ENCODE data around the gene KCNH4. TPM values are rescaled to one million over a fixed set of nuclear protein-coding genes. Genes with fewer than 3 reads are reported as not detected.
"Not testable (repeated sequence)": the region's sequence is repeated elsewhere in the genome, so short reads cannot be mapped to it uniquely, and the experiment has no call there.

The KCNH4 gene
- total RNA-seq (2014; rRNA removed; shearing (Covaris generic)) = not detected in 2 replicates

DNA sequence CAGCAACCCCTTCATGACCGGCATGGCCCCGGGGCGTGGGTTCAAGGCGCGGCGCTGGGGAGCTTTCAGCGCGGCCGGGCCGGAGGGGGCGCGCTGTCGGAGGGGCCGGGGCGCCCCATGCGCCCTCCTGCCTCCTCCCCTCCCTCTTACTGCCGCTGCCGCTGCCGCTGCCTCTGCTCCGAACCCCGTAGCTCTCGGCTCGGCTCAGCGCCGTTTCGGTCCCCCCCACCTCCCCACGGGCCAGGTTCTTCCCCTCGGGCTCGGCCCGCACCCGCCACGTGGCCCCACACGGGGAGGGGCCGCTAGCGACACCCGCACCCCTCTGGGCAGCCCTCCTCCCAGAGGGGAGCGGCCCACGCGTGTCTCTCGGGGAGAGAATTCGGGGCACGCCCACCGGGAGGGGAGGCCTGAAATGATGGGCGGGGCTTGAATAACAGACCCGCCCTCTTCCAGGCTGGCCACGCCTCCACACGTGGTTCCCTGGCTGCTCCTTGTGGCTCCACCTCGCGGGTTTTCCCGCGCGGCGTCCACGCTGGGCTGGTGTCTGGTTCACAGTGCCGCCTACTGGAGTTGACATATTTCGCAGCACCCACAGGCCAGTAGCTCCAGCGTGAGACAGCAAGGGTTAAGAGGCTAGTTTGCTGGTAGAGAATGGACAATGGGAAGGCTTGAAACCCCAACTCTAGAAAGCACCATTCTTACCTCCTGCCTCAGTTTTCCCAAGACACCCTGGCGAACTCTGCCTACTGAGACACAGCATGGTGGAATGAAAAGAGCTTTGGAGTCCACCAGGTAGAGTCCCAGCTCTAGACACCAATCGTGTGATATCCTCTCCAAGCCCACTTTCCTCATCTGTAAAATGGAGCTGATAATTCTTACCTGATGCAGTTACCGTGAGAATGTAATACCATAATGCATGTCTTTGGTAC is at the start of gene KCNH4:
Gene KCNH4 (minus strand): TSS at position 221 of the 929 bp plus-strand sequence. CDS start 197 bp downstream, at position 24.
- DNase-seq (ENCODE audit: low spot score) = peak; percentile 32

DNA sequence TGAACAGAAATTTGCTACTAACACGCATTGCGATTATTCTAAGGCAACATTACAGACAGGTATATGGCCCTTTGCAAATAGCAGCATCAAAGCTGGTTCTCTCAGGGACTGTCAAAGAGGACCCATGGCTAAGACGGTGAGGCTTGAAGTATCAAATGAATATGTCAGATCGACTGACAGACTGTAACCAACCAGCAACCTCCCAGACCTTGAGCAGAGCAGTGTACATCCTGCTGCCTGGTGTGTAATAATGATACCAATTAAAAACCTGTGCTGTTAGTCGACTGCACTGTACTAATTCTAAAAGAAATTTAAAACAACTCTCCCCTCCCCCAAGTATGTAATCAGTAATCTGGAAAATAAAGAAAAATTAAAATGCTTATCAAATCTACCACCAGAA is 49.3 kb upstream of the KCNH4 start:
- DNase-seq (ENCODE audit: low spot score) = no peak

DNA sequence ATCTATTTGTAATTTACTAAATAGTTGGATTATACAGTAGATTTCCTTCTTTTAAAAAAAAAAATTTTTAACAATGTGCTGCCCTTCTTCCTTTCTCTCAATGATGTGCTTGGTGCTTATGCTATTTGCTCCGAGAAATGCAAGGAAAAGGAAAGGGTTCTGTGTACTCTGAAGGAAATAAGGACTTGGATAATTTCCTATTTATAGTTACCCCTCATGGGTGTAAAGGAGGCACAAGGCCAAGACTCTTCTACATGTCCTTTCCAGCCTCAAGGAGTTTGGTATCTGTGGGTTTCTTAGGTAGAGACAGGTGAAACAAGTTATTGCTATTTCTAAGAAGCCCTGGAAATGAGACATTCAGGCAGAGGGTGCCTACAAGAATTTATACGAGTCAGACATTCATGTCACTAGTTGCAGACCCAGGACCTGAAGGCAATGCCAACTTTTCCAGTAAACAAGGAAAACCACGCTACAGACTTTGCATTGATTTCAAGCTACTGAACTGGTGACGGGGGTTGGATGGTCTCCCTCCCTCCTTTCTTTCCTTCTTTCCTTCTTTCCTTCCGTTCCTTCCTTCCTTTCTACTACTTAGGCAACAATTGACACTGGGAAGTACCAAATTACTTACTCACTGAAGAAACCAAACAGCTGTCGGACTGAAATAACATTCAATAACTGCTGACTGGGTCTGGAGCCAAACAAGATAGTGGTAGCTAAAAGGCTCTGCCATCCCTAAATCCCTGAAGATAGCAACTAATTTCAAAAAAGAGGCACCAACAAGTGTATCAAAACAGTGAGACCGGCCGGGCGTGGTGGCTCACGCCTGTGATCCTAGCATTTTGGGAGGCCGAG is 47.1 kb upstream of the KCNH4 start:
- DNase-seq (ENCODE audit: low spot score) = no peak

DNA sequence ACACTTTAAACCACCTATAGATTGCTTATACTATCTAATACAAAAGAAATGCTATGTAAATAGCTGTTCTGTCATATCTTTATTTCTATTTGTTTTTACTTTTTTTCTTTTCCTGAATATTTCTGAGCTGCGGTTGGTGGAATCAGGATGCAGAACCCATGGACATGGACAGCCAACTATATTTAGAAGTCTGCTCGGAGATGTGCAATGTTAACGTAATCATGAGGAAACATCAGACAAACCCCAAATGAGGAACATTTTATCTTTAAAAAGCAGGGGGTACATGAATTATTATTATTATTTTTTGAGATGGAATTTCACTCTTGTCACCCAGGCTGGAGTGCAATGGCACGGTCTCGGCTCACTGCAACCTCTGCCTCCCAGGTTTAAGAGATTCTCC is 44.7 kb upstream of the KCNH4 start:
- DNase-seq (ENCODE audit: low spot score) = no peak

DNA sequence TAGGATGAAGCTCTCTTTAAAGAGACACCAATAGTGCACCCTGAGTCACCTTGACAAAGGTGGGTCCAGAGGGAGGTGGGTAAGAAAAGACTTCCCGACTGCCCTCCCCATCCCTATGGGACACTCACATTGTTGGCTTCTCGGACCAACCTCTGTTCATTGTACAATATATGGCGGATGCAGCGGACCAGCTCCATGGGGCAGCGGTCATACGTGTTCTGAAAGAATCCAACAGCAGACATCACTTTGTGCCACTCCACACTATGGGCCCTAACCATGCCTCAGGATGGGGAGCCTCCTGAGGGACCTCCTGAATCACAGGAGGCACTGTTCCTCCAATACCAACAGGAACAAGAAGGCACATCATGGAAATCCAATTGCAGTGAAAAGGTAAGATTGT is 43.7 kb upstream of the KCNH4 start:
- DNase-seq (ENCODE audit: low spot score) = no peak

DNA sequence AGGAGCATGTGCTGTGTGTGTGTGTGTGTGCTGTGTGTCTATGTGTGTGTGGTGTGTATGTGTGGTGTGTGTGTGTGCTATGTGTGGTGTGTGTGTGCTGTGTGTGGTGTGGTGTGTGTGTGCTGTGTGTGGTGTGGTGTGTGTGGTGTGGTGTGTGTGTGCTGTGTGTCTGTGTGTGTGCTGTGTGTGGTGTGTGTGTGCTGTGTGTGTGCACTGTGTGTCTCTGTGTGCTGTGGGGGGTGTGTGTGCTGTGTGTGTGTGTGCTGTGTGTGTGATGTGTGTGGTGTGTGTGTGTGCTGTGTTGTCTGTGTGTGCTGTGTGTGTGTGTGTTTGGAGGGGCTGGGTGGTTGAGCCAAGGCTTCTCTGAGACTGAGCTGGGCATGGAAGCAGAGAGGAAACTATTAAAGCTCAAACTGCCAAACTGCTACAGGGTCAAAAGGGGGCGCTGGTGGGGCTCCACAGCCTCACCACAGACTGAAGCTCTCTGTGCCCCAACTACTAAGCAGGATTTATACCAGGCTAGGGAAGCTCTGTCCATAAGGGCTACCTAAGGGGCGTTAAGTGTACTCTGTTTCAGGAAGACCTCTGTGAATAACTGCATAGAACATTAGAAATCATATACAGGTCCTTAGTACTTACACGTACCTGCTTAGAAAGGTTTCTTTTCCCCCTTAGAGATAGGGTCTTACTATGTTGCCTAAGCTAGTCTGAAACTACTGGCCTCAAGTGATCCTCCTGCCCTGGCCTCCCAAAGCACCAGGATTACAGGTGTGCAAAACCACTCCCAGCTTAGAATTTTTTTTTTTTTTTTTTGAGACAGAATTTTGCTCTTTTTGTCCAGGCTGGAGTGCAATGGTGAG is 41.2 kb upstream of the KCNH4 start:
- DNase-seq (ENCODE audit: low spot score) = peak; percentile 30

DNA sequence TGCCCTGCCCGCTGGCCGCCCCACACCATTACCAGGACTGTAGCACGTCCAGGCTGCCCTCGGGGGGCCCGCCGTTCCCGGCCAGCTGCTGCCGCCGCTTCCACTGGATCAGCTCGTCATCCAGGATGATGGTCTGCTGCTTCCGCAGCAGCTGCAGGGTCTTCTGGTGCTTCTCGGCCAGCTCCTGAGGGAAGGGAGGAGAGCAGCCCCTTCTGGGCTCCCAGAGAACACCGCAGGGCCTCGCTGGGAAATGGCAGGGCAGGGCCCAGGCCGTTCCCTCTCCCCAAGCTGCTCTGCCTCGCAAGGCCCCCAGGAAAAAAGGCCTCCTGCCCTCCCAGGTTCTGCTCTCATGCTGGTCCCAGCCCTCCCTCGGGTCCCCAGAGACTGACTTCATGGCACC is 38.3 kb upstream of the KCNH4 start:
- DNase-seq (ENCODE audit: low spot score) = not testable (repeated sequence)

DNA sequence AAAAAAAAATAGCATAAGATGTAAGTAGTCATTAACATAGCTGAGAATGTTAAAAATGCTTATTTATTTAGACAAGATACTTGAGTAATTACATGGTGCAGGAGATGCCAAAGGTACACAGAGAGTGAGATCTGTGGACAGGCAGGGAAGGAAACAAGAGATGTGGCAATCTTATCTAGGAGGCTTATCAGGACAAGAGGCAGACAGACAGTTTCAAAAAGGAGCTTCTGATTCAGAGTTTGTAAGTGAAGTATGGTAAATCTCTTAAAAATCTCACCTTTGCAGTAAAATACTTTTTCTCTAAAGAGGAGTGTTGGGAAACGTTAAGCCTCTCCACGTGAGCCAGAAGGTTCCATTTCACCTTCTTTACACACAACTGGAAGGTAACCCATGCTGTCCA is 33.2 kb upstream of the KCNH4 start:
- no peak for DNase-seq (ENCODE audit: low spot score)

DNA sequence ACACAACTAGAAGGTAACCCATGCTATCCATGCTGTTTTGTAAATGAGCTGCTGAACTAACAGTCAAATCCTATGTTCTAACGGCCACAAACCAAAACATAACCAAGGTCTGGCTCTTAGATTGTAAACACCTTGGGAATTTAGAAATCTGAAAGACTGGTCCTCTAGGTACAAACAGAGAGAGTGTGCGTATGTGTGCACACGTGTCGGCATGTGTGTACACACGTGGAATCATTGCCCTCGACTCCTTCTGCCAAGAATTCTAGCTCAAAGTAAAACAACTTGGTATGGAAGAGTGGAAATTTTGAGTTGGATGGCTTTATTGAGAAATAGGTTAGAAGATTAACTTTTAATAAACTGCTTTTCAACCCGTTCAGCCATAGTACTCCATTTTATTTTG is 31.4 kb upstream of the KCNH4 start:
- no peak for DNase-seq (ENCODE audit: low spot score)

DNA sequence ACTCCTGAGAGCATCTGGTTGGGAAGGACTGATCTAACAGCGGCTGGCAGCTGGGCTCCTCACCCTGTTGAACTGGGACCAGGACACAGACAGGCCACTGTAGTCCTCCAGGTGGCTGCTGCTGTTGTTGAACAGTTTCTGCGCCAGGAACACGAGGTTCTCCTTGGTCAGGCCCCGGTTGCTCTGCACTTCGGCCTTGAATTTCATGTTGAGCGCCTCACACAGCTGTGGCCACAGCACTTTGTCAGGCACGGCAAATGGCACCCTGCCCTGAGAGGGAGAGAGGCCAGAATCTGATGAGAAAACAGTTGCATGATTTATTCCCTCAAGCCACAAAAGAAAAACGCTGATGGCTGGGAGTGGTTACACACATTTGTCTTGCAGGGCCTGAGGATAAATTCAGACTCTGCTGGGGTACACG is 31.0 kb upstream of the KCNH4 start:
- not testable (repeated sequence) for DNase-seq (ENCODE audit: low spot score)

DNA sequence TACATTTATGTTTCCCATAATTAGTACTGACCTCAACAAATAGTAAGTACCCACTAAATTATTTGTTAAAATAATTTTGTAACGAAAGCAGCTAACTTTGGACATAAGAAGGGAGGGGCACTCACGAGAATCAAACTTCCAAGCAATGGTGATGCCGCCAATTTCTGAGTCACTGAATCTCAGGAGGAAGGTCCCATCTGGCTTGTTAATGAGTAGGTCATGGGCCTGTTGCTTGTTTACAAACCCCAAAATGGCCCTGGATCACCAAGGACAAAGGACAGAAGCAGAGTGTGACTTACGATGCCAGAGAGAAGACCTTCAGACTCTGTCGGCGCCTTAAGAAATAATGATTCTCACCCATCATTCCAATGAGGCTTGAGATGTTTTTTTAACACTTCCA is 29.1 kb upstream of the KCNH4 start:
- no peak for DNase-seq (ENCODE audit: low spot score)

DNA sequence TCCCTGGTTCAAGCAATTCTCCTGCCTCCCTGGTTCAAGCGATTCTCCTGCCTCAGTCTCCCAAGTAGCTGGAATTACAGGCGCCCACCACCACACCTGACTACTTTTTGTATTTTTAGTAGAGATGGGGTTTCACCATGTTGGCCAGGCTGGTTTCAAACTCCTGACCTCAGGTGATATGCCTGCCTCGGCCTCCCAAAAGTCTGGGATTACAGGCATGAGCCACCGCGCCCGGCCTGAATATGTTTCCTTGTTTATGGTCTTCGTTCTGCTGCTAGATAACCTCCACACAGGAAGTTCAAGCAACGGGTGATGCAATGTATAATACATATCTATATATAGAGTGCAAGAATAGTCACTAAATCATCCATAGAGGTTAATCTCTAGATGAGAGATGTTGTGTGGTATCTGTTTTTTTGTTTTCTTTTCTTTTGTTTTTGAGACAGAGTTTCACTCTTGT is 25.2 kb upstream of the KCNH4 start:
- DNase-seq (ENCODE audit: low spot score) = not testable (repeated sequence)

DNA sequence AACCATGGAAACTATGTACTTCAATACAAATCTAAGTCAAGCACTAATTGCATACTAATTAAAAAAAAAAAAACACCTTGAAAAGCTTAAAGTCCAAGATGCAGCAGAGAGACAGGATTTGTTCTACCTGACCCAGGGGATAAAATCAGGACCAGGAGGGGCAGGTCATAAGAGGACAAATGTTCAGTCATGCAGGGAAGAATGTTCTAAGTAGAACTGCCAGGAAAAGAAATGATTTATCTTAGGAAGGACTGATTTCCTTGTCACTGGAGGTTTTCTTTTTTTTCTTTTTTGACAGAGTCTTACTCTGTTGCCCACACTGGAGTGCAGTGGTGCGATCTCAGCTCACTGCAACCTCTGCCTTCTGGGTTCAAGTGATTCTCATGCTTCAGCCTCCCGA is 22.4 kb upstream of the KCNH4 start:
- DNase-seq (ENCODE audit: low spot score) = no peak

DNA sequence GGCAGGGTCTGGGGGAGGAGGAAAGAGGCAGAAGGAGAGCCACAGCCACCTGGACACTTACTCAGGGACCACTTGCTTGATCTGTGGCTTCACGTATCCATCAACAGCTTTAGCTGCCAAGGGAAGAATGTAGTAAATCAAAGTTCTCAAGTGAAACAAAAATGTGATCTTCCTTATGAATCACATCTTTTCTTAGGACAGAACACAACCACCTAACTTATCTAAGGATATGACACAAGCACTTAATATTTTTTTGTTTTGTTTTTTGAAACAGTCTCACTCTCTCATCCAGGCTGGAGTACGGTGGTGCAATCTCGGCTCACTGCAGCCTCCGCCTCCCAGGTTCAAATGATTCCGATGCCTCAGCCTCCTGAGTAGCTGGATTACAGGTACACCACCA is 21.8 kb upstream of the KCNH4 start:
- no peak for DNase-seq (ENCODE audit: low spot score)

DNA sequence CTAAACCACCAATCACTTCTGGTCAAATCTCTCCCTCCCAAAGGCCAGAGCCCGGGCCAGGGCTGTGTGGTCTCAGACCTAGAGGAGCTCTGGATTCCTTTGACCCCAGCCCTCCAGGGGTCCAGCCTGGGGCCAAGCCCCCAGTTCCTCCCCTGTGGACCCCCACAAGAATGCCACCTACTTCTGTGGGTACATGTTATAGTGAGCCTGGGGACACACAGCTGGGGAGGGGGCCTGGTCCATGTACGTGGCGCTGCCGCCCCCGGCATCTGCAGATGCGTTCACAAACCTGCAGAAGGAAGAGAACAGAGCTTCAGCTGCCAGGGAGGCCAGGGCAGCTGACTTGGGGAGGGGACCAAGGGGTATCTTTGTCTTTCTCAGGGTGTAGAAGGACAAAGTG is 21.2 kb upstream of the KCNH4 start:
- no peak for DNase-seq (ENCODE audit: low spot score)

DNA sequence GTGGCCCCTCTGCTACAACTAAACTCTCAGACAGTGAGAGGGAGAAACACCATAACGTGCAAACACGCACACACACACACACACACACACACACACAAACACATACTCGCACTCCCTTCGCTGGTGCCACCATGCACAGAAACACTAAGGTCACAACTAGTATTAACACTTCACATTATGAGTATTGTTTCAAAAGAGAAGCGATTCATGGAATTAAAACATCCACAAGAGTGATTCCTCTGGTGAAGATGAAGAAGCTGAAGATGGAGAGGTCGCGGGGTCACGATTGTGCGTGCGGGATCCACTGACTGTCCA is 20.5 kb upstream of the KCNH4 start:
- no peak for DNase-seq (ENCODE audit: low spot score)

DNA sequence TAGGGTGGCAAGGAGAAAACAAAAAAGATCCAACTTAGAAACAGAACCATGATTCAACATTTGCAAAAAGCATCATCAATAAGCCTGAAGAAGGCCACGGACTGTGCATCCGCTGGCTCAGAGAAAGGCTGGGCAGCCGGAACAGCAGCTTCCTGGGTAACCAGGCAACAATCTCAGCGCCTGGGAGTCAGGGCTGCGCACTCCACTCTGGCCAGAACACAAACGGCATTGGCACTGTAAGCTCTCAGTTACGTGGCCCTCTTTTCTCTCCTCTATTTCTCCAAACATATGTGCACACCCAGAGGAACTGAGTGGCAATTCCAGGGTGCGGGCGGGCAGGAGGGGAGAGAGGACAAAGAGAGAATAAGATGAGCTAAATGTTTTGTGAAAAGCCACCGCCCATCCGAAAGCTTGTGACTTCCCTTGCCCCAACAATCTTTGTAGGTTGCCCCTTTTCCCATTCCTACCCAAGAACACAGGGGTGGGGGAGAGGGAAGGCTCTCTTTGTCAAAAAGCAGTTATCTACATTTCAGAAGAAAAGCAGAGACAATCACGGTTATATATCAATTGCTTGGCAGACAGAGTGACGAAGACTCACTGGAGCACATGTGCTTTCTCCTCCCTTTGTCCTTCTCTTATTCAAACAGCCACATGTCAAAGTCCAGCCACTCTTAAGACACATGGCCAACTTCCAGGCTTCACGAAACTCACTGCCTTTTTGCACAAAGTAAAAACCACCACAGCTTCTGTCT is 19.9 kb upstream of the KCNH4 start:
- peak; percentile 41 for DNase-seq (ENCODE audit: low spot score)

DNA sequence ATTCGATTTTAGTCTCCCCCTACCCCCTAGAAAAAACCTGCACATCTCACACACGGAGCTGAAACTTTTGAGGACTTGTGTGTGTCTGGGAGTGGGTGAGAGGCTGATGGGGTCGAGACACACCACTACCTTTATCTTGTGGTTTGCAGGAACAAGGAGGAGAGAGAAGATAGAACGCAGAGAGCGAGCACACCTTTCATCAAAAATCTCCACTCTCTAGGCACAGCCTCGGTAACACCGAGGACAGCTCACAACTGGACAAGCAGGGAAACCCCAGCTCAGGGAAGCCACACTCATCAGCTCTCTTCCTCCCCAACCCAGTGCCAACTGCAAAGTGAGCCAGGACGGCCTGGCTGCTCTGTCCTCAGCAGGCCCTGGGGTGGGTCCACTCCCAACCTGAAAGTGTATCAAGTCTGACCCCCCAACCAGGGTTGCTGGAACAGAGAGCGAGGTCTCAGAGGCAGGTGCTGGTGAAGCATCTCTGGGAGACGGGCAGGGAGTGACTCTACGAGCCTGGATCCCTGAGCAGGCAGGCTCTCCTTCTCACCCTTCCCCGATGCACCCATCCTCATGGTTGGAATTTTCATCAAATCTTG is 18.6 kb upstream of the KCNH4 start:
- DNase-seq (ENCODE audit: low spot score) = no peak

DNA sequence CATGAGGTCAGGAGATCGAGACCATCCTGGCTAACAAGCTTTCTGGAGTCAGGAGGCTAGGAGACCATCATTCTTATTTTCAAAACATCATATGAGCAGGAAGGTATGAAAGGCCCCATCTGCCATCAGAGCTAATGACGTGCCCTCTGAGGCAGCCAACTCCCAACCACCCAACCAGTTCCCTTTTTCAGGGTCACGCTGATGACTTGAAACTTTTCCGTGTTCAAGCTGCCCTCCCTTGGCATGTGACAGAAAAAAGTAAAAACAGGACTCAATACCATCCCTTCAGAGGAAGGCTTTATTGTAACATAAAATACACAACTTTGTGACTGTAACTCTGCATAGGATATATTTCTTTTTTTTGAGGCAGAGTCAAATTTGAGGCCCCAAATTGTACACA is 18.0 kb upstream of the KCNH4 start:
- no peak for DNase-seq (ENCODE audit: low spot score)

DNA sequence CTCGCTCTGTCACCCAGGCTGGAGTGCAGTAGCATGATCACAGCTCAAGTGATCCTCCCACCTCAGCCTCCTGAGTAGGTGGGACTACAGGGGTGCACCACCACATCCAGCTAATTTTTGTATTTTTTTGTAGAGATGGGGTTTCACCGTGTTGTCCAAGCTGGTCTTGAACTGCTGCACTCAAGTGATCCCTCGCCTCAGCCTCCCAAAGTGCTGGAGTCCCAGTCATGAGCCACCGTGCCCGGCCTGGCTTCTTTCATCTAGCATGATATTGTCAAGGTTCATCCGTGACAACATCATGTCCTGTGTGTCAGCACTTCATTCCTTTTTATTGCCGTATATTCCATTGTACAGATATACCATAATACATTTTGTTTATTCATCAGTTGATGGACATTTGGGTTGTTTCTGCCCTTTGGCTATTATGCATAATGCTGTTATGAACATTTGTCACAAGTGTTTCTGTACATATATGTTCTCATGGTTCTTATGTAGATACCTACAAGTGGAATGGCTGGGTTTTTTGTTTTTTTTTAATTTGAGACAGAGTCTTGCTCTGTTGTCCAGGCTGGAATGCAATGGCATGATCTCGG is 16.7 kb upstream of the KCNH4 start:
- DNase-seq (ENCODE audit: low spot score) = no peak

Measured in HT-29 (cell line).